GM23338 (cell line): ENCODE data around the gene KLF4. TPM values are rescaled to one million over a fixed set of nuclear protein-coding genes. Genes with fewer than 3 reads are reported as not detected.

Experiments used
- ATAC-seq: fragments of 200-7000 bp; cut with Tn5 transposase; 3 replicates; pipeline ENCODE4 v1.9.1; 2020
- DNase-seq: peaks from one replicate; pipeline ENCODE4 v3.0.0-alpha.2; 2015; ENCODE audit warnings: low spot score
- H2AFZ ChIP-seq: fragments of 200-600 bp; sonication (generic); 2 replicates; pipeline ENCODE4 v1.8.0; 2016; ENCODE audit warnings: antibody characterized with exemption, mild to moderate bottlenecking, moderate library complexity
- H3F3A ChIP-seq: fragments of 200-600 bp; sonication (generic); replicated peaks from 2 replicates; pipeline ENCODE4 v1.8.0; 2017; ENCODE audit warnings: antibody characterized with exemption, mixed run types, low read depth
- H3K27ac ChIP-seq: fragments of 200-600 bp; sonication (generic); 2 replicates; pipeline ENCODE4 v1.6.1; 2016; ENCODE audit warnings: low read depth
- H3K27me3 ChIP-seq: fragments of 200-600 bp; sonication (generic); 2 replicates; pipeline ENCODE4 v1.8.0; 2016; ENCODE audit warnings: mild to moderate bottlenecking, mixed run types, moderate library complexity; ENCODE audit not compliant: insufficient read depth
- H3K36me3 ChIP-seq: fragments of 200-600 bp; sonication (generic); 2 replicates; pipeline ENCODE4 v1.8.0; 2016; ENCODE audit warnings: mild to moderate bottlenecking; ENCODE audit not compliant: insufficient read depth
- H3K4me1 ChIP-seq: fragments of 200-600 bp; sonication (generic); 2 replicates; pipeline ENCODE4 v1.8.0; 2016; ENCODE audit warnings: mild to moderate bottlenecking, moderate library complexity; ENCODE audit not compliant: insufficient read depth
- H3K4me2 ChIP-seq: fragments of 200-600 bp; sonication (generic); 2 replicates; pipeline ENCODE4 v1.7.1; 2017; ENCODE audit warnings: mixed run types
- H3K4me3 ChIP-seq: fragments of 200-600 bp; sonication (generic); 2 replicates; pipeline ENCODE4 v1.6.1; 2016; ENCODE audit warnings: mixed run types
- H3K79me2 ChIP-seq: fragments of 200-600 bp; sonication (generic); replicated peaks from 2 replicates; pipeline ENCODE4 v1.8.0; 2017; ENCODE audit warnings: mild to moderate bottlenecking; ENCODE audit not compliant: insufficient read depth
- H3K9me2 ChIP-seq: fragments of 200-600 bp; sonication (generic); 2 replicates; pipeline ENCODE4 v1.8.0; 2017; ENCODE audit not compliant: insufficient read depth
- H4K20me1 ChIP-seq: fragments of 200-600 bp; sonication (generic); replicated peaks from 2 replicates; pipeline ENCODE4 v1.8.0; 2017; ENCODE audit warnings: mild to moderate bottlenecking; ENCODE audit not compliant: insufficient read depth
- H3K27ac Mint-ChIP-seq: 2 replicates; pipeline ENCODE4 v1.8.0; 2020; ENCODE audit warnings: inconsistent platforms, mild to moderate bottlenecking, moderate library complexity, mixed read lengths
- H3K27me3 Mint-ChIP-seq: 3 replicates; pipeline ENCODE4 v1.8.0; 2022; ENCODE audit warnings: low read depth, mild to moderate bottlenecking, moderate library complexity, mixed read lengths, inconsistent platforms; ENCODE audit not compliant: insufficient read depth, poor library complexity
- H3K36me3 Mint-ChIP-seq: 3 replicates; pipeline ENCODE4 v1.8.0; 2021; ENCODE audit warnings: low read depth, mild to moderate bottlenecking, inconsistent platforms, moderate library complexity, mixed read lengths
- H3K4me1 Mint-ChIP-seq: 3 replicates; pipeline ENCODE4 v1.8.0; 2020; ENCODE audit warnings: mild to moderate bottlenecking, inconsistent platforms, mixed read lengths
- H3K4me3 Mint-ChIP-seq: 3 replicates; pipeline ENCODE4 v1.8.0; 2021; ENCODE audit warnings: moderate library complexity, mild to moderate bottlenecking, inconsistent platforms, mixed read lengths
- H3K9me3 Mint-ChIP-seq: 3 replicates; pipeline ENCODE4 v1.8.0; 2020; ENCODE audit warnings: moderate library complexity, mild to moderate bottlenecking, inconsistent platforms, mixed read lengths
- JUNB ChIP-seq: IDR thresholded peaks from one replicate; pipeline ENCODE4 v1.6.1; 2016; ENCODE audit warnings: antibody characterized with exemption; ENCODE audit not compliant: unreplicated experiment
- POLR2AphosphoS5 ChIP-seq: IDR thresholded peaks from 2 replicates; pipeline ENCODE4 v1.6.1; 2016; ENCODE audit warnings: antibody characterized with exemption, low read depth
- ZNF114 ChIP-seq: fragments of 250-450 bp; sonication (Bioruptor Pico); IDR thresholded peaks from 2 replicates; pipeline ENCODE4 v1.5.0; 2020; ENCODE audit warnings: mild to moderate bottlenecking, moderate library complexity
- ZNF331 ChIP-seq: fragments of 250-450 bp; sonication (Bioruptor Pico); IDR thresholded peaks from 2 replicates; pipeline ENCODE4 v1.5.0; 2020; ENCODE audit warnings: low read depth, mild to moderate bottlenecking, moderate library complexity
- long read RNA-seq: library from polyadenylated mRNA; unstranded; transcript quantifications from one replicate; pipeline ENCODE4 v2.0.0, GENCODE V29; 2020; ENCODE audit not compliant: unreplicated experiment
- polyA plus RNA-seq: library from polyadenylated mRNA; unstranded; fragments of >200 nt; fragmentation: Nextera tagmentation; extraction: Ambion mirVana; gene quantifications from 2 replicates; pipeline ENCODE4 v1.2.1, GENCODE V29; 2016
- total RNA-seq: library from RNA; depleted of rRNA; stranded (reverse); fragments of >200 nt; shearing (Covaris generic); gene quantifications from 2 replicates; pipeline ENCODE4 v1.2.3, GENCODE V29; 2014; rRNA removed

The KLF4 gene
- total RNA-seq, result 26.8 and 29.8 TPM in 2 replicates
- 6.0 and 8.3 TPM in 2 replicates for polyA plus RNA-seq
- long read RNA-seq, partial matches to known transcripts, result 1 of 1 reads
- long read RNA-seq, other reads (novel, unspliced or antisense), result 0 of 1 reads

- no peaks in the 10 kb centered on the region for H3K36me3 ChIP-seq
- no peak within 1 kb of the TSS for H3K27ac Mint-ChIP-seq
- H3K4me3 ChIP-seq, result peak within 1 kb of the TSS; percentile 82
- H3K27me3 ChIP-seq, result peaks cover 70% of the 10 kb centered on the region
- peak within 1 kb of the TSS; percentile 80 for H3K4me3 Mint-ChIP-seq
- DNase-seq, result peak; percentile 95
- H3K79me2 ChIP-seq, result no peaks in the 10 kb centered on the region
- peaks cover 18% of the 10 kb centered on the region for H3K4me1 ChIP-seq
- TF ChIP-seq ZNF331 (CRISPR knock-in tag) (no peak), POLR2AphosphoS5 (0 out of 2 replicates have a peak, but pooled peaks have one; percentile 39)
- H3K36me3 Mint-ChIP-seq, result no peaks in the 10 kb centered on the region; the same call in 2 of the 3 replicates
- H3K9me3 Mint-ChIP-seq, result peaks cover 3% of the 10 kb centered on the region; the same call in 1 of the 3 replicates
- no peaks in the 10 kb centered on the region for H3K9me2 ChIP-seq
- H3K4me2 ChIP-seq, result peak within 1 kb of the TSS; percentile 96
- peaks cover 32% of the 10 kb centered on the region; the same call in 2 of the 3 replicates for H3K4me1 Mint-ChIP-seq
- peaks cover 10% of the 10 kb centered on the region; the same call in 1 of the 2 replicates for H3F3A ChIP-seq
- peak; percentile 42 for ATAC-seq
- H3K27ac ChIP-seq, result no peak within 1 kb of the TSS
- peaks cover 50% of the 10 kb centered on the region for H3K27me3 Mint-ChIP-seq
- peak within 1 kb of the TSS; percentile 97 for H2AFZ ChIP-seq
- no peaks in the 10 kb centered on the region for H4K20me1 ChIP-seq
Measured at GRCh38 chr9:107489687-107490605, at the start of gene KLF4. KLF4 (minus strand) TSS chr9:107489769; CDS start chr9:107489172, 597 bp downstream.

GRCh38 chr9:107536462-107536861, 46.9 kb upstream of the KLF4 start:
- Histone ChIP-seq H3K4me2 (no peak overlapping the region; the same call in 1 of the 2 replicates), H3K36me3 (no peaks in the 10 kb centered on the region), H2AFZ (0 out of 2 replicates have a peak overlapping the region, but pooled peaks have one; percentile 1), H3K4me1 (peaks cover 20% of the 10 kb centered on the region), H4K20me1 (no peaks in the 10 kb centered on the region), H3K4me3 (no peak overlapping the region), H3K27me3 (no peaks in the 10 kb centered on the region), H3F3A (no peaks in the 10 kb centered on the region), H3K9me2 (no peaks in the 10 kb centered on the region), H3K79me2 (no peaks in the 10 kb centered on the region), H3K27ac (no peak overlapping the region)
- ATAC-seq, result no peak
- H3K36me3 Mint-ChIP-seq, result no peaks in the 10 kb centered on the region
- H3K4me3 Mint-ChIP-seq, result no peak overlapping the region
- H3K27ac Mint-ChIP-seq, result no peak overlapping the region
- H3K9me3 Mint-ChIP-seq, result no peaks in the 10 kb centered on the region; the same call in 2 of the 3 replicates
- no peak for DNase-seq
- H3K27me3 Mint-ChIP-seq, result no peaks in the 10 kb centered on the region
- H3K4me1 Mint-ChIP-seq, result peaks cover 22% of the 10 kb centered on the region
- TF ChIP-seq JUNB, result no peak

DNA sequence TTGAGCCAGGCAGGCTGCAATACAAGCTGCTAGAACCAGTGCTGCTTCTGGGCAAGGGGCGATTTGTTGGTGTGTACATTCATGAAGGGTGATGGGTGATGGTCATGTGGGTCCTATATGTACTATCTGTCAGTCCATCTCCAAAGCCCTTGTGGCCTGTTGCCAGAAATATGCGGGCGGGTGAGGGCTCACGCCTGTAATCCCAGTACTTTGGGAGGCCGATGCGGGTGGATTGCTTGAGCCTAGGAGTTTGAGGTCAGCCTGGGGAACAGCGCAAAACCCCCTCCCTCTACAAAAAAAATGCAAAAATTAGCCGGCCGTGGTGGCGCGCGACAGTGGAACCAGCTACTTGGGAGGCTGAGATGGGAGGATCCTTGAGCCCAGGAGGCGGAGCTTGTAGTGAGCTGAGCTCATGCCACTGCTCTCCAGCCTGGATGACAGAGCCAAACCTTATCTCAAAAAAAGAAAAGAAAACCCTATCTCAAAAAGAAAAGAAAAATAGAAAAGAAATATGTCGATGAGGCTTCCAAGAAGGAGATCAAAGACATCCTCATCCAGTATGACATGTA, 45.0 kb upstream of the KLF4 start:
- Histone ChIP-seq H3K36me3 (no peaks in the 10 kb centered on the region), H3K27me3 (no peaks in the 10 kb centered on the region), H4K20me1 (no peaks in the 10 kb centered on the region), H3K27ac (no peak overlapping the region), H2AFZ (no peak overlapping the region), H3K9me2 (no peaks in the 10 kb centered on the region), H3K4me3 (no peak overlapping the region), H3K4me2 (no peak overlapping the region), H3F3A (no peaks in the 10 kb centered on the region), H3K4me1 (peaks cover 16% of the 10 kb centered on the region), H3K79me2 (no peaks in the 10 kb centered on the region)
- Mint-ChIP-seq H3K27me3 (no peaks in the 10 kb centered on the region), H3K9me3 (no peaks in the 10 kb centered on the region; the same call in 2 of the 3 replicates), H3K27ac (no peak overlapping the region), H3K36me3 (no peaks in the 10 kb centered on the region), H3K4me1 (peaks cover 16% of the 10 kb centered on the region), H3K4me3 (no peak overlapping the region)
- DNase-seq, result no peak
- no peak for ATAC-seq
- TF ChIP-seq ZNF114 (CRISPR knock-in tag) (no peak), JUNB (no peak)
